Fibroblast of gingiva (primary cell): ENCODE results near the gene PGLYRP4.

Source experiments
- DNase-seq: peaks from one replicate; pipeline ENCODE4 v3.0.0-alpha.2; 2011; ENCODE audit warnings: low read depth

The PGLYRP4 gene

GRCh38 chr1:153375511-153375910 lies 26.9 kb upstream of the PGLYRP4 start, which contains the start of gene S100A12:
TSS of gene S100A12 (minus strand) at chr1:153375621. CDS start at chr1:153374592, 1,029 bp downstream.
- peak; percentile 72 for DNase-seq

GRCh38 chr1:153374071-153374470 lies 25.4 kb upstream of the PGLYRP4 start:
- DNase-seq = no peak

- DNase-seq = no peak
Observed at GRCh38 chr1:153372571-153372970, 23.9 kb upstream of the PGLYRP4 start.

- DNase-seq = no peak
Observed at GRCh38 chr1:153371231-153371630, 22.6 kb upstream of the PGLYRP4 start.

GRCh38 chr1:153370146-153370545 lies 21.5 kb upstream of the PGLYRP4 start:
- DNase-seq = no peak

GRCh38 chr1:153368495-153368894 lies 19.9 kb upstream of the PGLYRP4 start:
- no peak for DNase-seq

GRCh38 chr1:153367090-153367489 lies 18.4 kb upstream of the PGLYRP4 start:
- no peak for DNase-seq

- DNase-seq = no peak
Observed at GRCh38 chr1:153366261-153366660, 17.6 kb upstream of the PGLYRP4 start.

- DNase-seq = no peak
Observed at GRCh38 chr1:153365696-153366095, 17.1 kb upstream of the PGLYRP4 start.

- no peak for DNase-seq
Observed at GRCh38 chr1:153364766-153365666, 16.4 kb upstream of the PGLYRP4 start.

- no peak for DNase-seq
Observed at GRCh38 chr1:153364156-153364555, 15.5 kb upstream of the PGLYRP4 start.

- DNase-seq = no peak
Observed at GRCh38 chr1:153363641-153364040, 15.0 kb upstream of the PGLYRP4 start.

- no peak for DNase-seq
Observed at GRCh38 chr1:153362187-153362775, 13.6 kb upstream of the PGLYRP4 start.

GRCh38 chr1:153361480-153362109 lies 13.0 kb upstream of the PGLYRP4 start:
- no peak for DNase-seq

GRCh38 chr1:153360592-153361479 lies 12.2 kb upstream of the PGLYRP4 start:
- DNase-seq = no peak

GRCh38 chr1:153360190-153360589 lies 11.5 kb upstream of the PGLYRP4 start:
- no peak for DNase-seq

- DNase-seq = no peak
Observed at GRCh38 chr1:153359241-153359640, 10.6 kb upstream of the PGLYRP4 start.

- no peak for DNase-seq
Observed at GRCh38 chr1:153358691-153358975, 10.0 kb upstream of the PGLYRP4 start.

- no peak for DNase-seq
Observed at GRCh38 chr1:153357853-153358690, 9.4 kb upstream of the PGLYRP4 start, which contains the start of gene S100A9. TSS of gene S100A9 (plus strand) at chr1:153357854. CDS start at chr1:153358284, 430 bp downstream.

GRCh38 chr1:153357076-153357852 lies 8.6 kb upstream of the PGLYRP4 start:
- DNase-seq = no peak
